ENCODE measurements around the gene FGF14.

The FGF14 gene

GRCh38 chr13:102172406-102172805 lies 229.4 kb downstream of the FGF14 start:
- DNase-seq, result no peak
- H3K4ac ChIP-seq (ENCODE audit: low read depth, low read length), result no peak overlapping the region
- H3K79me2 ChIP-seq (ENCODE audit: control insufficient read depth, insufficient read depth, low read length, poor library complexity), result no peaks in the 10 kb centered on the region
- no CpG with 5 or more reads among the region's 1 CpG for WGBS (ENCODE audit: extremely low coverage, insufficient coverage, insufficient read length)
- H3K27ac ChIP-seq (ENCODE audit: low read depth, low read length), result no peak overlapping the region
- H2AK5ac ChIP-seq (ENCODE audit: low read length), result no peak overlapping the region
- H3K23ac ChIP-seq (ENCODE audit: low read length), result no peak overlapping the region
- no peaks in the 10 kb centered on the region for H3K79me1 ChIP-seq (ENCODE audit: low read length)
- H2BK120ac ChIP-seq (ENCODE audit: insufficient read depth, low read length, poor library complexity), result no peak overlapping the region
- H3K9ac ChIP-seq (ENCODE audit: low read length), result no peak overlapping the region
- no peak overlapping the region for H3K4me2 ChIP-seq (ENCODE audit: low read length)
- H3K18ac ChIP-seq (ENCODE audit: low read length), result no peak overlapping the region
- no peak overlapping the region for H3K14ac ChIP-seq (ENCODE audit: low read length)
- no peaks in the 10 kb centered on the region for H3K27me3 ChIP-seq (ENCODE audit: insufficient read depth, low read length)
- no peak overlapping the region for H2AFZ ChIP-seq (ENCODE audit: insufficient read depth, low read length, poor library complexity)
- no peak overlapping the region for H3K4me3 ChIP-seq (ENCODE audit: low read depth, low read length)
- H4K8ac ChIP-seq (ENCODE audit: low read depth, low read length), result no peak overlapping the region
- H4K91ac ChIP-seq (ENCODE audit: low read depth, low read length), result no peak overlapping the region
- no peaks in the 10 kb centered on the region for H3K9me3 ChIP-seq (ENCODE audit: insufficient read depth, low read depth, low read length)
- no peak overlapping the region for H2BK5ac ChIP-seq (ENCODE audit: low read depth, low read length, poor library complexity)
- no peak overlapping the region for H2BK12ac ChIP-seq (ENCODE audit: low read length)
- no peak overlapping the region for H4K12ac ChIP-seq (ENCODE audit: low read depth, low read length)
- H3K36me3 ChIP-seq (ENCODE audit: control insufficient read depth in 1 of 2, insufficient read depth in 2 of 2, low read length in 2 of 2), result no peaks in the 10 kb centered on the region
- H3K4me1 ChIP-seq (ENCODE audit: control insufficient read depth in 1 of 2, insufficient read depth in 2 of 2, low read length in 2 of 2), result no peaks in the 10 kb centered on the region

DNA sequence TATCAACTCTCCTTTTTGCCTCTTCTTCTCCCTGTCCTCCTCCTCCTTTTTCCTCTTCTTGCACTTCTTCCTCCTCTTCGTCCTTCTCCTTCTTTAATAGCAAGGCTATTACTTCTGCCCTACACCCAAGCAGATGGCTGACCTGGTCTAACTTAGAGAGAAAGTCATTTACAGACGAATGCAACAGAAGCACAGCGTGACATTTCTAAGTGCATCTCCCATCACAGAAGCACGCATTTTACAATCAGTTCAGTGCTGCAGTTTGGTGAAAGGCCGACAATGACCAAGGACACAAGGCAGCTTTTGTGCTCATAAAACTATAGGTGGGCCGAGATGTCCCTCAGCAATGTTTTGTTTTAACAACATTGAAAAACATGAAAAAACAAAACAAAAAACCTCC lies 231.5 kb downstream of the FGF14 start:
- H4K12ac ChIP-seq (ENCODE audit: low read depth, low read length), result no peak overlapping the region
- H3K4me3 ChIP-seq (ENCODE audit: low read depth, low read length), result no peak overlapping the region
- no peak overlapping the region for H2BK120ac ChIP-seq (ENCODE audit: insufficient read depth, low read length, poor library complexity)
- no peak overlapping the region for H3K9ac ChIP-seq (ENCODE audit: low read length)
- H3K9me3 ChIP-seq (ENCODE audit: insufficient read depth, low read depth, low read length), result no peaks in the 10 kb centered on the region
- no peak overlapping the region for H4K91ac ChIP-seq (ENCODE audit: low read depth, low read length)
- no peak overlapping the region for H2AFZ ChIP-seq (ENCODE audit: insufficient read depth, low read length, poor library complexity)
- H3K4me2 ChIP-seq (ENCODE audit: low read length), result no peak overlapping the region
- no peak overlapping the region for H3K4ac ChIP-seq (ENCODE audit: low read depth, low read length)
- no peak overlapping the region for H2BK12ac ChIP-seq (ENCODE audit: low read length)
- H3K79me2 ChIP-seq (ENCODE audit: control insufficient read depth, insufficient read depth, low read length, poor library complexity), result no peaks in the 10 kb centered on the region
- no peaks in the 10 kb centered on the region for H3K27me3 ChIP-seq (ENCODE audit: insufficient read depth, low read length)
- no peak overlapping the region for H3K18ac ChIP-seq (ENCODE audit: low read length)
- H3K36me3 ChIP-seq (ENCODE audit: control insufficient read depth in 1 of 2, insufficient read depth in 2 of 2, low read length in 2 of 2), result no peaks in the 10 kb centered on the region
- DNase-seq, result no peak
- H2AK5ac ChIP-seq (ENCODE audit: low read length), result no peak overlapping the region
- no CpG with 5 or more reads among the region's 6 CpGs for WGBS (ENCODE audit: extremely low coverage, insufficient coverage, insufficient read length)
- no peak overlapping the region for H4K8ac ChIP-seq (ENCODE audit: low read depth, low read length)
- H3K23ac ChIP-seq (ENCODE audit: low read length), result no peak overlapping the region
- no peak overlapping the region for H2BK5ac ChIP-seq (ENCODE audit: low read depth, low read length, poor library complexity)
- H3K14ac ChIP-seq (ENCODE audit: low read length), result no peak overlapping the region
- H3K27ac ChIP-seq (ENCODE audit: low read depth, low read length), result no peak overlapping the region
- no peaks in the 10 kb centered on the region for H3K79me1 ChIP-seq (ENCODE audit: low read length)
- no peaks in the 10 kb centered on the region for H3K4me1 ChIP-seq (ENCODE audit: control insufficient read depth in 1 of 2, insufficient read depth in 2 of 2, low read length in 2 of 2)

DNA sequence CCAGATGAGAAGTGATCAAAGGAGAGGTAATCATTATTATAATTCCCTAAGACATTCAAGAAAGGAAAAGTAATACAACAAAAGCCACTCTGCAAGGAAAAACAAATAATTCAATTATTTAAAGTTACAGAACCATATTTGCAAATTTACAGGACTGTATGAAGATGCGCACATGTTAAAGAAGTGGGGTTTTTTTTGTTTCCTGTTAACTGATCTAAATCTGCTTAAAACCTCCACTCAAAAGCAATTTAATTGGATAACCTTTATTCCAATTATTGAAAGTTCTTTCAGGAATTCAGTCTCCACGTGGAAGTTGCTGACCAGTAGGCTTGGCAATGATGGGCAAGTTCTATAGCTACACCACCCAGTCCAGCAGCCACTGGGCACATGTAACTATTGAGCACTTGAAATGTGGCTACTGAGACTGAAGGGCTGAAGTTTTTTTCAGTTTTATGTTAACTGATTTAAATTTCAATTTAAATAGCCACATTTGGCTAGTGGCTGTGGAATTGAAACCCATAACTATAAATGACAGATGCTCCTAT lies 232.3 kb downstream of the FGF14 start:
- H4K12ac ChIP-seq (ENCODE audit: low read depth, low read length), result no peak overlapping the region
- H3K4me2 ChIP-seq (ENCODE audit: low read length), result no peak overlapping the region

GRCh38 chr13:102152790-102153189 lies 249.1 kb downstream of the FGF14 start:
- no peak overlapping the region for H4K12ac ChIP-seq (ENCODE audit: low read depth, low read length)
- H3K79me2 ChIP-seq (ENCODE audit: control insufficient read depth, insufficient read depth, low read length, poor library complexity), result no peaks in the 10 kb centered on the region
- H3K4ac ChIP-seq (ENCODE audit: low read depth, low read length), result no peak overlapping the region
- H3K27me3 ChIP-seq (ENCODE audit: insufficient read depth, low read length), result no peaks in the 10 kb centered on the region
- no peak overlapping the region for H3K27ac ChIP-seq (ENCODE audit: low read depth, low read length)
- H3K4me1 ChIP-seq (ENCODE audit: control insufficient read depth in 1 of 2, insufficient read depth in 2 of 2, low read length in 2 of 2), result no peaks in the 10 kb centered on the region
- H2AK5ac ChIP-seq (ENCODE audit: low read length), result no peak overlapping the region
- no peak for DNase-seq
- no peak overlapping the region for H4K8ac ChIP-seq (ENCODE audit: low read depth, low read length)
- H4K91ac ChIP-seq (ENCODE audit: low read depth, low read length), result no peak overlapping the region
- H3K23ac ChIP-seq (ENCODE audit: low read length), result no peak overlapping the region
- WGBS (ENCODE audit: extremely low coverage, insufficient coverage, insufficient read length), result no CpG with 5 or more reads among the region's 5 CpGs
- H3K14ac ChIP-seq (ENCODE audit: low read length), result no peak overlapping the region
- H3K4me2 ChIP-seq (ENCODE audit: low read length), result no peak overlapping the region
- no peaks in the 10 kb centered on the region for H3K9me3 ChIP-seq (ENCODE audit: insufficient read depth, low read depth, low read length)
- no peak overlapping the region for H3K18ac ChIP-seq (ENCODE audit: low read length)
- no peak overlapping the region for H3K4me3 ChIP-seq (ENCODE audit: low read depth, low read length)
- no peak overlapping the region for H2BK5ac ChIP-seq (ENCODE audit: low read depth, low read length, poor library complexity)
- no peaks in the 10 kb centered on the region for H3K79me1 ChIP-seq (ENCODE audit: low read length)
- H3K36me3 ChIP-seq (ENCODE audit: control insufficient read depth in 1 of 2, insufficient read depth in 2 of 2, low read length in 2 of 2), result no peaks in the 10 kb centered on the region
- H2BK12ac ChIP-seq (ENCODE audit: low read length), result no peak overlapping the region
- no peak overlapping the region for H2BK120ac ChIP-seq (ENCODE audit: insufficient read depth, low read length, poor library complexity)
- no peak overlapping the region for H3K9ac ChIP-seq (ENCODE audit: low read length)
- no peak overlapping the region for H2AFZ ChIP-seq (ENCODE audit: insufficient read depth, low read length, poor library complexity)

More for the DNA sequence above, 232.3 kb downstream of the FGF14 start:
- Histone ChIP-seq H3K4me1 (ENCODE audit: control insufficient read depth in 1 of 2, insufficient read depth in 2 of 2, low read length in 2 of 2) (no peaks in the 10 kb centered on the region), H3K4ac (ENCODE audit: low read depth, low read length) (no peak overlapping the region), H4K8ac (ENCODE audit: low read depth, low read length) (no peak overlapping the region), H3K14ac (ENCODE audit: low read length) (no peak overlapping the region), H3K27ac (ENCODE audit: low read depth, low read length) (no peak overlapping the region), H3K18ac (ENCODE audit: low read length) (no peak overlapping the region), H3K36me3 (ENCODE audit: control insufficient read depth in 1 of 2, insufficient read depth in 2 of 2, low read length in 2 of 2) (no peaks in the 10 kb centered on the region), H4K91ac (ENCODE audit: low read depth, low read length) (no peak overlapping the region), H3K79me2 (ENCODE audit: control insufficient read depth, insufficient read depth, low read length, poor library complexity) (no peaks in the 10 kb centered on the region), H3K4me3 (ENCODE audit: low read depth, low read length) (no peak overlapping the region), H3K9me3 (ENCODE audit: insufficient read depth, low read depth, low read length) (no peaks in the 10 kb centered on the region), H3K79me1 (ENCODE audit: low read length) (no peaks in the 10 kb centered on the region), H3K23ac (ENCODE audit: low read length) (no peak overlapping the region), H2BK12ac (ENCODE audit: low read length) (no peak overlapping the region), H2BK5ac (ENCODE audit: low read depth, low read length, poor library complexity) (no peak overlapping the region), H3K9ac (ENCODE audit: low read length) (no peak overlapping the region), H3K27me3 (ENCODE audit: insufficient read depth, low read length) (no peaks in the 10 kb centered on the region), H2AK5ac (ENCODE audit: low read length) (no peak overlapping the region), H2BK120ac (ENCODE audit: insufficient read depth, low read length, poor library complexity) (no peak overlapping the region), H2AFZ (ENCODE audit: insufficient read depth, low read length, poor library complexity) (no peak overlapping the region)
- DNase-seq, result no peak
- no CpG with 5 or more reads among the region's 2 CpGs for WGBS (ENCODE audit: extremely low coverage, insufficient coverage, insufficient read length)
